Gastrocnemius medialis (tissue), 4 donors: ENCODE data around the gene VSIG2. TPM values are rescaled to one million over a fixed set of nuclear protein-coding genes. Genes with fewer than 3 reads are reported as not detected.

Experiments
- ATAC-seq, 2 donors: fragments of 150-250 bp; one replicate each; pipeline ENCODE4 v1.9.1; 2016
- DNase-seq, 2 donors: peaks; one replicate each; pipeline ENCODE4 v3.0.0-alpha.2; 2019
- H3K27ac ChIP-seq, 4 donors: fragments of 200-600 bp; sonication (generic); 1 replicate in 1 of 4; 2 replicates in 3 of 4; pipeline ENCODE4 v1.5.1; 2016 to 2018; ENCODE audit warnings: mild to moderate bottlenecking in 2 of 4, moderate library complexity in 1 of 4
- H3K27me3 ChIP-seq, 3 donors: fragments of 200-600 bp; sonication (generic) in 2 of 3; 1 replicate in 1 of 3; 2 replicates in 2 of 3; pipeline versions ENCODE4 v1.5.1 to v1.6.0; 2016 to 2019; ENCODE audit warnings: mild to moderate bottlenecking in 1 of 3, moderate library complexity in 1 of 3
- H3K36me3 ChIP-seq, 2 donors: fragments of 200-600 bp; sonication (generic) in 1 of 2; one replicate each; pipeline ENCODE4 v1.5.1; 2017 to 2018
- H3K4me1 ChIP-seq, 2 donors: fragments of 200-600 bp; sonication (generic) in 1 of 2; one replicate each; pipeline ENCODE4 v1.5.1; 2016 to 2017; ENCODE audit warnings: mild to moderate bottlenecking in 2 of 2
- H3K4me3 ChIP-seq, 4 donors: fragments of 200-600 bp; sonication (generic) in 3 of 4; 1 replicate in 1 of 4; 2 replicates in 3 of 4; pipeline ENCODE4 v1.5.1; 2016 to 2019; ENCODE audit warnings: mild to moderate bottlenecking in 2 of 4
- H3K9me3 ChIP-seq, 3 donors: fragments of 200-600 bp; sonication (generic) in 2 of 3; 1 replicate in 1 of 3; 2 replicates in 2 of 3; pipeline ENCODE4 v1.5.1; 2016 to 2019
- POLR2A ChIP-seq, 2 donors: fragments of 450-650 bp; IDR thresholded peaks; one replicate each; pipeline ENCODE4 v1.6.1; 2017; ENCODE audit warnings: antibody characterized with exemption in 2 of 2, mild to moderate bottlenecking in 2 of 2, moderate library complexity in 2 of 2
- in situ Hi-C, 4 donors: fragments of 200-750 bp; cut with MboI; loops; one replicate each; pipeline versions ENCODE4 v1.15.0 to v1.8.0; 2017; ENCODE audit warnings: low sequenced_read_pairs in 4 of 4
- intact Hi-C: fragments of 100-400 bp; cut with DNase I; formaldehyde crosslinking; loops from one replicate; pipeline ENCODE4 v1.15.1; 2023; ENCODE audit warnings: low total_unique reads
- total RNA-seq, 4 donors: library from RNA; depleted of rRNA; stranded (reverse); fragments of >200 nt; gene quantifications; one replicate each; pipeline versions ENCODE4 v1.1.0 to v1.2.3, GENCODE V29; 2016
- TF ChIP-seq, protein P1 (sequence below), 5 experiments: fragments of 450-650 bp in 3 of 5; fragments of 200-600 bp in 2 of 5; sonication (generic) in 2 of 5; IDR thresholded peaks in 4 of 5; conservative IDR thresholded peaks in 1 of 5; 1 replicate in 4 of 5; 2 replicates in 1 of 5; pipeline ENCODE4 v1.5.1; 2016 to 2019; ENCODE audit warnings: antibody characterized with exemption in 5 of 5, mild to moderate bottlenecking in 3 of 5, moderate library complexity in 3 of 5

The VSIG2 gene
- total RNA-seq, 4 donors from 2014 or later: 0.29 to 0.46 TPM; not detected in 2

DNA sequence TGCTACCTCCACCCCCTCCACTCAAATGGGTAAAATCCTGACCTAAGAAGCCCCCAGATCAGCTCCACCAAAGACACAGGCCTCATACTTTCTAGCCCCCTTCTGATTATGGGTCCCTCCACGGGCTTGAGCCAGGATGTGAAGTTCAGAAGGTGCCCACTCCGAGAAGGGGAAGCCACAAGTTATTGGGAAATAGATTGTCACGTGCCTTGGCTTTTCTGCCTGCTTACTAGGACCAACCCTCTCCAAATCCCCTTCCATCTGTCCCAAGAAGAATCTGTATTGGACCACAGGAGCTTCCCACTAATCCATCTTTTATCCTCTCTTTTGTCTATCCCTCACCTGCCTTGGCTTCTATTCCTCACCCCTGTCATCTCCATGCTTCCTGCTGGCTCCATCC lies 15.3 kb downstream of the VSIG2 start:
- H3K27ac ChIP-seq: no peak overlapping the region
- no peaks in the 10 kb centered on the region for H3K9me3 ChIP-seq
- H3K4me3 ChIP-seq: no peak overlapping the region
- TF ChIP-seq, protein P1, sequence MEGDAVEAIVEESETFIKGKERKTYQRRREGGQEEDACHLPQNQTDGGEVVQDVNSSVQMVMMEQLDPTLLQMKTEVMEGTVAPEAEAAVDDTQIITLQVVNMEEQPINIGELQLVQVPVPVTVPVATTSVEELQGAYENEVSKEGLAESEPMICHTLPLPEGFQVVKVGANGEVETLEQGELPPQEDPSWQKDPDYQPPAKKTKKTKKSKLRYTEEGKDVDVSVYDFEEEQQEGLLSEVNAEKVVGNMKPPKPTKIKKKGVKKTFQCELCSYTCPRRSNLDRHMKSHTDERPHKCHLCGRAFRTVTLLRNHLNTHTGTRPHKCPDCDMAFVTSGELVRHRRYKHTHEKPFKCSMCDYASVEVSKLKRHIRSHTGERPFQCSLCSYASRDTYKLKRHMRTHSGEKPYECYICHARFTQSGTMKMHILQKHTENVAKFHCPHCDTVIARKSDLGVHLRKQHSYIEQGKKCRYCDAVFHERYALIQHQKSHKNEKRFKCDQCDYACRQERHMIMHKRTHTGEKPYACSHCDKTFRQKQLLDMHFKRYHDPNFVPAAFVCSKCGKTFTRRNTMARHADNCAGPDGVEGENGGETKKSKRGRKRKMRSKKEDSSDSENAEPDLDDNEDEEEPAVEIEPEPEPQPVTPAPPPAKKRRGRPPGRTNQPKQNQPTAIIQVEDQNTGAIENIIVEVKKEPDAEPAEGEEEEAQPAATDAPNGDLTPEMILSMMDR (IDR thresholded peaks at IDR 0.05 in 4 of 5, conservative IDR thresholded peaks at IDR 0.05 in 1 of 5): no peak
- no peak for TF ChIP-seq POLR2A (IDR thresholded peaks at IDR 0.05)
- in situ Hi-C loops: no loop called here
- H3K27me3 ChIP-seq: peaks cover 4 to 31% (median 25%) of the 10 kb centered on the region in 3 donors
- ATAC-seq (no peak), DNase-seq (no peak)
- intact Hi-C loops: loop anchor here (5.0 kb wide), 1 partner anchor 156 kb away; no protein-coding TSS in a partner anchor
- H3K4me1 ChIP-seq: peaks cover 3 to 14% of the 10 kb centered on the region in 2 donors
- H3K36me3 ChIP-seq: no peaks in the 10 kb centered on the region

DNA sequence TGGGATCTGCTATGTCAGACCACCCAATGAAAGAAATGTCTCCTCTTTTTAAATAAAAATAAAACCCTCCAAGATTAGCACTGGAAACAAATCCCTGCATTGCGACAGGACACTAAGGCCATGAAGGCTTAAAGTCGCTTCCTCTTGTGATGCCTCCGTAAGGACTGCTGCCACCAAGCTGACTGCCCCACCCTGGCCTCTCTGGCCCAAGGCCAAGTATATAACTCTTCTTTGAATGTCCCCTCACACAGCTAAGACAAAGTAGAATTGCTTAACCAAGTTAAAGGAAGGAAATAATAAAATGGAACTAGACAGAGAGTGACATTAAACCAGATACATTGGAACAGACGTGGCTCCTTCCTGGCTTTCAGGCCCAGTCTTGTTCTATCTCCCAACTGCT lies 19.8 kb downstream of the VSIG2 start:
- DNase-seq (peak in 1 of 2 donors; percentile 50), ATAC-seq (no peak)
- no peak overlapping the region for H3K27ac ChIP-seq
- H3K27me3 ChIP-seq: no peaks in the 10 kb centered on the region
- in situ Hi-C loops (no loop called here), intact Hi-C loops (no loop called here)
- TF ChIP-seq, protein P1 (IDR thresholded peaks at IDR 0.05 in 4 of 5, conservative IDR thresholded peaks at IDR 0.05 in 1 of 5): no peak
- no peak for TF ChIP-seq POLR2A (IDR thresholded peaks at IDR 0.05)
- no peaks in the 10 kb centered on the region for H3K9me3 ChIP-seq
- no peak overlapping the region for H3K4me3 ChIP-seq
- H3K4me1 ChIP-seq: no peaks in the 10 kb centered on the region
- no peaks in the 10 kb centered on the region for H3K36me3 ChIP-seq

DNA sequence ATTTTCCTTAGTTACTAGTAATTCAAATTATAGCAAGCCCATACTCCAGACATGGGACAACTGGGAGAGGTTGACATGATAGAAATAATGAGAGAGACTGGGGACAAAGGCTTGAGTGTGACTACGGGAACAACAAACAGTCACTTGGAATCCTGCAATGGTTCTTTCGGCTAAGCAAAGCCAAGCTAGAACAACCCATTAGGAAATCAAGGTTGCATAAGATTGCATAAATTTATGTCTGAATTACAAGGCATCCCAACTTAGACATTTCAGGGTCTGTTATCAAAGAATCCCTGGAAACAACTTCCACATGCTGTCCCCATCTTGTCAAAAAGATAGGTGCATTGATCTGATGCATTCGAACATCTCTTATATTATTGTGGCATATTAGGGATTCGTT lies 22.5 kb downstream of the VSIG2 start:
- DNase-seq (no peak), ATAC-seq (no peak)
- H3K36me3 ChIP-seq: no peaks in the 10 kb centered on the region
- H3K27me3 ChIP-seq: no peaks in the 10 kb centered on the region
- no peak overlapping the region for H3K4me3 ChIP-seq
- H3K27ac ChIP-seq: no peak overlapping the region
- intact Hi-C loops: no loop called here
- in situ Hi-C loops: no loop called here
- no peaks in the 10 kb centered on the region for H3K9me3 ChIP-seq
- TF ChIP-seq, protein P1 (IDR thresholded peaks at IDR 0.05 in 4 of 5, conservative IDR thresholded peaks at IDR 0.05 in 1 of 5): no peak
- TF ChIP-seq POLR2A (IDR thresholded peaks at IDR 0.05): no peak
- no peaks in the 10 kb centered on the region for H3K4me1 ChIP-seq

DNA sequence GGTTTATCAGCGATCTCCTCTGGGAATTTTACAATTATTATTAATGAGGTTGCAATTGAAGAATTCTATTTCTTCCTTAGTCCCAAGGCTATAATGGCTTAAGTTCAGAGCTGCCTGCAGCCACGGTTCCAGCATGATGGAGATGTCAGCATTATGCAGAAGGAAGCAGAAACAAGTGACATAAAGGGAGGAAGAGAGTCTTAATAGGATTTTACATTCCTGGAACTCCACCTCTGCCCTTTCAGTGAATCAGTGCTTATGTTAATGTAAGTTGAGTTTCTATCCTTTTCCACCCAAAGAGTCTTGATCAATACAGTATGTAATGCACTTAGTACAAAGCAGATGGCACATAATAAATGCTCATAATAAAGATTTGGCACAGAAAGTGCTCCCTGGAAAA lies 23.9 kb downstream of the VSIG2 start:
- no peak for TF ChIP-seq POLR2A (IDR thresholded peaks at IDR 0.05)
- TF ChIP-seq, protein P1 (IDR thresholded peaks at IDR 0.05 in 4 of 5, conservative IDR thresholded peaks at IDR 0.05 in 1 of 5): no peak
- DNase-seq (no peak), ATAC-seq (no peak)
- in situ Hi-C loops: no loop called here
- no peak overlapping the region for H3K4me3 ChIP-seq
- intact Hi-C loops: no loop called here
- H3K4me1 ChIP-seq: no peaks in the 10 kb centered on the region
- no peaks in the 10 kb centered on the region for H3K36me3 ChIP-seq
- H3K27me3 ChIP-seq: peaks cover 0 to 5% (median 0%) of the 10 kb centered on the region in 3 donors
- no peak overlapping the region for H3K27ac ChIP-seq
- no peaks in the 10 kb centered on the region for H3K9me3 ChIP-seq

DNA sequence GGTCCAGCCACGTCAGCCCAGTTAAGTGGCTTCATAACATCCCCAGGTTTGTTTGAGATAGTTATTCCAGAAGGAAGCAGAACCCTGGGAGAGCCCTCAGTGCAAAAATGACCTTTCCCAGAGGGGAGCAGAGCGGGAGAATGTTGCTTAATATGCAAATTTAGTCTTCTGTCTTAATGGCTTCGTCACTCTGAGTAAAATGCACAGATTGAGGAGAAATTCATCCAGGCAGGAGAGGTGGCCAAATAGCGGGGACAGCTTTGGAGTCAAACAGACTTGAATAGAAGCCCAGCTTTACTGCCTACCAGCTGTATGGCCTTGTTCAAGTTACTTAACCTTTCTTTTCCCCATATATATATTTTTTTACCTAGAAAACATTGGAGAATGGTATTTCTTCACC lies 24.6 kb downstream of the VSIG2 start:
- no peak for DNase-seq
- intact Hi-C loops (no loop called here), in situ Hi-C loops (no loop called here)
- no peak overlapping the region for H3K4me3 ChIP-seq
- H3K27me3 ChIP-seq: peaks cover 0 to 5% (median 0%) of the 10 kb centered on the region in 3 donors
- no peaks in the 10 kb centered on the region for H3K36me3 ChIP-seq
- no peaks in the 10 kb centered on the region for H3K4me1 ChIP-seq
- H3K27ac ChIP-seq: no peak overlapping the region
- TF ChIP-seq POLR2A (IDR thresholded peaks at IDR 0.05): no peak
- TF ChIP-seq, protein P1 (IDR thresholded peaks at IDR 0.05 in 4 of 5, conservative IDR thresholded peaks at IDR 0.05 in 1 of 5): no peak
- no peak for ATAC-seq
- no peaks in the 10 kb centered on the region for H3K9me3 ChIP-seq
